ENCODE data around the gene COX5B.
A peak's percentile ranks its signal among the peaks of the same experiment; 100 is the strongest.
"Not testable (repeated sequence)": the region's sequence is repeated elsewhere in the genome, so short reads cannot be mapped to it uniquely, and the experiment has no call there.

Gene COX5B

GRCh38 chr2:97673915-97674283, 28.0 kb downstream of the COX5B start:
- DNase-seq = peak; percentile 27

GRCh38 chr2:97675430-97676113, 29.7 kb downstream of the COX5B start:
- DNase-seq = no peak

- DNase-seq = no peak
Observed at GRCh38 chr2:97676620-97677019, 30.8 kb downstream of the COX5B start.

GRCh38 chr2:97677480-97677879, 31.6 kb downstream of the COX5B start:
- no peak for DNase-seq

- DNase-seq = no peak
Observed at GRCh38 chr2:97678298-97678697, 32.4 kb downstream of the COX5B start.

- not testable (repeated sequence) for DNase-seq
Observed at GRCh38 chr2:97687235-97687634, 41.4 kb downstream of the COX5B start.

GRCh38 chr2:97688062-97688827, 42.4 kb downstream of the COX5B start:
- DNase-seq = no peak

GRCh38 chr2:97691166-97691565, 45.3 kb downstream of the COX5B start:
- no peak for DNase-seq

- no peak for DNase-seq
Observed at GRCh38 chr2:97693476-97693875, 47.6 kb downstream of the COX5B start.

GRCh38 chr2:97695744-97696143, 49.9 kb downstream of the COX5B start:
- no peak for DNase-seq

GRCh38 chr2:97697252-97698235, 51.7 kb downstream of the COX5B start:
- DNase-seq = peak; percentile 54

Data from DMS153 (cell line).